NT2/D1 (cell line): ENCODE data around the gene ABCA4.

ENCODE experiments used
- SUZ12 ChIP-seq: IDR thresholded peaks from 2 replicates; pipeline ENCODE4 v1.6.1; 2011; ENCODE audit not compliant: insufficient read length, insufficient read depth; ENCODE audit errors: extremely low read depth
- YY1 ChIP-seq: IDR thresholded peaks from 2 replicates; pipeline ENCODE4 v1.6.1; 2011; ENCODE audit not compliant: insufficient read length, insufficient read depth
- ZNF274 ChIP-seq: IDR thresholded peaks from 2 replicates; pipeline ENCODE4 v1.6.1; 2011; ENCODE audit warnings: mild to moderate bottlenecking, low read depth, low read length

GRCh38 chr1:94044290-94044790 lies 76.6 kb downstream of the ABCA4 start:
- TF ChIP-seq ZNF274 (no peak), YY1 (no peak), SUZ12 (no peak)
